GM23248 (cell line): Measurements from ENCODE around the gene TXNRD1. TPM values are rescaled to one million over a fixed set of nuclear protein-coding genes. Genes with fewer than 3 reads are reported as not detected.

ENCODE experiments used
- DNase-seq: peaks from one replicate; pipeline ENCODE4 v3.0.0-alpha.2; 2015
- H2AFZ ChIP-seq: fragments of 200-600 bp; sonication (generic); 2 replicates; pipeline ENCODE4 v1.6.1; 2016; ENCODE audit warnings: antibody characterized with exemption
- H3F3A ChIP-seq: fragments of 200-600 bp; sonication (generic); 2 replicates; pipeline ENCODE4 v1.6.1; 2016; ENCODE audit warnings: mild to moderate bottlenecking, antibody characterized with exemption, mixed run types; ENCODE audit not compliant: insufficient read depth
- H3K27ac ChIP-seq: fragments of 200-600 bp; sonication (generic); 2 replicates; pipeline ENCODE4 v1.5.1; 2016; ENCODE audit warnings: mild to moderate bottlenecking
- H3K27me3 ChIP-seq: fragments of 200-600 bp; sonication (generic); replicated peaks from 2 replicates; pipeline ENCODE4 v1.6.1; 2016; ENCODE audit warnings: mild to moderate bottlenecking; ENCODE audit not compliant: insufficient read depth
- H3K36me3 ChIP-seq: fragments of 200-600 bp; sonication (generic); 2 replicates; pipeline ENCODE4 v1.6.1; 2016; ENCODE audit warnings: low read depth, mild to moderate bottlenecking
- H3K4me1 ChIP-seq: fragments of 200-600 bp; sonication (generic); 2 replicates; pipeline ENCODE4 v1.6.1; 2016; ENCODE audit warnings: mild to moderate bottlenecking; ENCODE audit not compliant: insufficient read depth
- H3K4me2 ChIP-seq: fragments of 200-600 bp; sonication (generic); one replicate; pipeline ENCODE4 v1.6.1; 2016; ENCODE audit warnings: mild to moderate bottlenecking; ENCODE audit not compliant: unreplicated experiment
- H3K4me3 ChIP-seq: fragments of 200-600 bp; sonication (generic); 2 replicates; pipeline ENCODE4 v1.5.1; 2016; ENCODE audit warnings: mild to moderate bottlenecking
- H3K79me2 ChIP-seq: fragments of 200-600 bp; sonication (generic); 2 replicates; pipeline ENCODE4 v1.6.1; 2016; ENCODE audit warnings: mild to moderate bottlenecking; ENCODE audit not compliant: insufficient read depth
- H3K9ac ChIP-seq: fragments of 200-600 bp; sonication (generic); 2 replicates; pipeline ENCODE4 v1.6.1; 2016; ENCODE audit warnings: mild to moderate bottlenecking
- H3K9me2 ChIP-seq: fragments of 200-600 bp; sonication (generic); 2 replicates; pipeline ENCODE4 v1.6.1; 2016; ENCODE audit warnings: mixed run types, mild to moderate bottlenecking, moderate library complexity; ENCODE audit not compliant: insufficient read depth
- H3K9me3 ChIP-seq: fragments of 200-600 bp; sonication (generic); one replicate; pipeline ENCODE4 v1.6.1; 2017; ENCODE audit warnings: low read depth
- H4K20me1 ChIP-seq: fragments of 200-600 bp; sonication (generic); 2 replicates; pipeline ENCODE4 v1.6.0; 2016; ENCODE audit not compliant: insufficient read depth
- EZH2 ChIP-seq: fragments of 200-600 bp; sonication (generic); IDR thresholded peaks from 2 replicates; pipeline ENCODE4 v1.6.1; 2018; ENCODE audit warnings: antibody characterized with exemption, mild to moderate bottlenecking; ENCODE audit not compliant: insufficient read depth, poor library complexity, severe bottlenecking
- EZH2phosphoT487 ChIP-seq: fragments of 200-600 bp; sonication (generic); IDR thresholded peaks from 2 replicates; pipeline ENCODE4 v1.6.1; 2018; ENCODE audit warnings: antibody characterized with exemption, moderate library complexity, mild to moderate bottlenecking, low read depth; ENCODE audit not compliant: insufficient read depth
- WGBS, 2 experiments: methylation state at CpG; one replicate each; pipeline ENCODE4 v1.1.6; 2015 to 2017; ENCODE audit warnings: low lambda C conversion rate in 2 of 2, low coverage in 1 of 2; ENCODE audit errors: missing lambda C conversion rate in 2 of 2; 5-methylcytosine and 5-hydroxymethylcytosine counted together
- in situ Hi-C: fragments of 300-500 bp; cut with MboI; formaldehyde crosslinking; loops from 2 replicates; pipeline ENCODE4 v1.15.0; 2020
- polyA plus RNA-seq: library from polyadenylated mRNA; unstranded; fragments of >200 nt; fragmentation: Nextera tagmentation; extraction: Ambion mirVana; gene quantifications from 2 replicates; pipeline ENCODE4 v1.2.1, GENCODE V29; 2016
- total RNA-seq: library from RNA; depleted of rRNA; stranded (reverse); fragments of >200 nt; shearing (Covaris generic); gene quantifications from 2 replicates; pipeline ENCODE4 v1.2.3, GENCODE V29; 2014

Gene TXNRD1
- total and polyA plus RNA-seq, 2 experiments from 2014 or later, result 255 to 477 TPM

DNA sequence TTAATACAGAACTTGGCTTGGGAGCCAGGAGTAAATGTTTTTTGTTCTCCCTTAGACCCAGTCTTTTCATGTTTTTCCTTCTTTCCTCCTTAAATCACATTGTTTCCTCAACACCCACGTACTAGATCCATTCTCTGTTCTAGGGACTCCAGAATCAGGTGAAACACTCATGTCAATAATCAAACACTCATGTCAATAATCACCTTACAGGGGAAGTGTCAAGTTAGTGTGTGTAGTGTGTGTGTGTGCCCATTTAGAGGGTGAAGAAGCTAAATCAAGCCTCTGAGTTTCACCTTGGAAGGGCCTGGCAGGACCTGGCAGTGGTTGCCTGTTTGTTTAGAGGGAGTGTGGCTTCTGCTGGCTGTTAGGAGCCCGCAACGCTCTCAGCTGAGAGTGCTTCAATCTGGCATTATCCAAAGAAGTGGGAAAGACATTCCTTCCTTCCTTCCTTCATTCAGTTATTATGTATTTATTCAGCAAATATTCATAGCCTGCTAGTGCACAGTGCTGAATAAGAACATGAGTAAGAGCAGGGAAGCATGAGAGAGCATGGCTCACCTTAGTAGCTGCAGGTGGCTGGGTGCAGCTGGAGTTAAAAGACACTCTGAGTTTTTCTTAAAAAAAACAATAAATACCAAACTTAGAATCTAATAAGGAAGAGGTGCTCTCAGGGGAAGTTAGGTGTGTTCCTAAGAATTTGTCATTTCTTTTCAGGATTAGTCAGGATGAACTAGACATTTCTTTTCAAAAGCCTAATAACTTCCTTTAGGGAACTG, 70.3 kb downstream of the TXNRD1 start:
- H3K4me1 ChIP-seq, result peaks cover 33% of the 10 kb centered on the region
- no peaks in the 10 kb centered on the region for H3K27me3 ChIP-seq
- no peak for DNase-seq
- TF ChIP-seq EZH2phosphoT487 (no peak), EZH2 (no peak)
- 48 to 50% methylated on average over 3 of the region's 3 CpGs for WGBS, 2 experiments
- peak overlapping the region; percentile 90 for H3K4me2 ChIP-seq
- H4K20me1 ChIP-seq, result no peaks in the 10 kb centered on the region; the same call in 1 of the 2 replicates
- H3K9me2 ChIP-seq, result no peaks in the 10 kb centered on the region
- H3K4me3 ChIP-seq, result peak overlapping the region; percentile 96
- peak overlapping the region; percentile 99 for H3K27ac ChIP-seq
- in situ Hi-C loops, result no loop called here
- H3K9me3 ChIP-seq, result no peaks in the 10 kb centered on the region
- peaks cover 51% of the 10 kb centered on the region for H3F3A ChIP-seq
- no peak overlapping the region for H2AFZ ChIP-seq
- H3K36me3 ChIP-seq, result peaks cover 5% of the 10 kb centered on the region
- H3K9ac ChIP-seq, result peak overlapping the region; percentile 99
- H3K79me2 ChIP-seq, result peaks cover 40% of the 10 kb centered on the region

DNA sequence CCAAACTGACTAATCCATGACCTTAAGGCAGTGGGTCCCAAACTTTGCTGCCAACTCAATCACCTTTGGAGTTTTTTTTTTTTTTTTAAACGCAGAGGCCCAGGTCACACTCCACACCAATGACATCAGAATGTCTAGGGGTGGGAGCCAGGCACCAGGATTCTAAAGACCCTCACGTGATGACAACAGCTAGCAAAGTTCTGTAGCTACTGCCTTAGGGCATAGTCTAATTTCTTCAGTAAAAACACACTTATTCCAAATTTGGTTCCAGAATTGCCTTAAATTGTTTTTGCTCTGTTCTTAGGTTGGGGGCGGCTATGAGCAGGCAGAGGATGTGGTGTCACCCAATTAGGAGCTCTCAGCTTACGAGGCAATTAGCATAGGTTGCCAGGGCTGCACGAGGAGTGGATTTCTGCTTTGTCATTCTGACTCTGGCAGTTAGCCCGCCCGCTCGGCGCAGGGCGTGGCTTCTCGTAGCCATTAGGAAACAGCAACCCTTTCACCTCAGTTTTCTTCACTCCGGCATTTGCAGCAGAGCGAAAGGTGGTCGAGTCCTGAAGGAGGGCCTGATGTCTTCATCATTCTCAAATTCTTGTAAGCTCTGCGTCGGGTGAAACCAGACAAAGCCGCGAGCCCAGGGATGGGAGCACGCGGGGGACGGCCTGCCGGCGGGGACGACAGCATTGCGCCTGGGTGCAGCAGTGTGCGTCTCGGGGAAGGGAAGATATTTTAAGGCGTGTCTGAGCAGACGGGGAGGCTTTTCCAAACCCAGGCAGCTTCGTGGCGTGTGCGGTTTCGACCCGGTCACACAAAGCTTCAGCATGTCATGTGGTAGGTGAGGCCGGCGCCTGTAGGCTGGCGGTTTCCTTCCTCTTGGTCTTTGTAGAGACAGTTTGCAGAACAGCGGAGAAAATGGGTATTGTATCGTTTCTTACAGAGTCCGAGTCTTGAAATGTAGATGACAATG, 71.2 kb downstream of the TXNRD1 start:
- WGBS, 2 experiments, result 1% methylated on average over 39 to 40 of the region's 40 CpGs
- DNase-seq, result peak; percentile 97
- in situ Hi-C loops, result no loop called here

DNA sequence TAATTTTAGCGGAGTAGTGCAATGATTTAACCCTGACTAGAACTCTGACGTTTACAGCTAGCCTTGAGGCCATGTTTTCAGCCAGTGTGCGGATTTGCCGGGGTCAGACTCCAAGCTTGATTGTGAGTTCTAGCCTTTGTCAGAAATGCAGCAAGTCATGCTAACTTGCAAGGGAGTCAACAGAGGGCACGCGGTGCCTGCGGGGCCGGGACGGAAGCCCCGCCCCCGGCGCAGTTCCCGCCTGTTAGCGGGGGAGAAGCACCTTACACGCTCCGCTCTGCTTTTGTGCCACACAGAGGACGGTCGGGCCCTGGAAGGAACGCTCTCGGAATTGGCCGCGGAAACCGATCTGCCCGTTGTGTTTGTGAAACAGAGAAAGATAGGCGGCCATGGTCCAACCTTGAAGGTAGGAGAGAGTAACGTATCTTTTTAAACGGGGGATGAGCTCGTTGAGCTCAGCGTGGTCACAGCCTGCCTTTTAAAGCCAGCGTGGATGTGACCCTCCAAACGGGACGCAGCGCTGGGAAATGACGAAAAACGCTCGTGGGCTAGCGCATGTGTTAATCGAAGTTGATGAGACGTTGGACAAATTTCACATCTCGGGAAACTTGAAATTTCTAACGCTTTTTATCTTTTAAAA, 73.2 kb downstream of the TXNRD1 start:
- Histone ChIP-seq H3K9me2 (no peaks in the 10 kb centered on the region), H3K4me2 (peak overlapping the region; percentile 90), H3K79me2 (peaks cover 69% of the 10 kb centered on the region), H4K20me1 (peaks cover 7% of the 10 kb centered on the region; the same call in 1 of the 2 replicates), H3K9me3 (no peaks in the 10 kb centered on the region), H3K27ac (peak overlapping the region; percentile 99), H3F3A (peaks cover 47% of the 10 kb centered on the region), H3K4me1 (peaks cover 36% of the 10 kb centered on the region), H3K9ac (peak overlapping the region; percentile 99), H3K27me3 (no peaks in the 10 kb centered on the region), H2AFZ (no peak overlapping the region), H3K4me3 (peak overlapping the region; percentile 96), H3K36me3 (peaks cover 26% of the 10 kb centered on the region)
- peak; percentile 88 for DNase-seq
- in situ Hi-C loops, result no loop called here
- TF ChIP-seq EZH2phosphoT487 (no peak), EZH2 (no peak)
- WGBS, 2 experiments, result 1 to 2% methylated on average over 41 of the region's 41 CpGs

More for the DNA sequence above, 71.2 kb downstream of the TXNRD1 start:
- peaks cover 42% of the 10 kb centered on the region for H3F3A ChIP-seq
- H3K4me3 ChIP-seq, result peak overlapping the region; percentile 96
- H3K4me1 ChIP-seq, result peaks cover 27% of the 10 kb centered on the region
- peaks cover 49% of the 10 kb centered on the region for H3K79me2 ChIP-seq
- H3K9ac ChIP-seq, result peak overlapping the region; percentile 99
- no peaks in the 10 kb centered on the region; the same call in 1 of the 2 replicates for H4K20me1 ChIP-seq
- H3K9me3 ChIP-seq, result no peaks in the 10 kb centered on the region
- TF ChIP-seq EZH2, result no peak
- no peak for TF ChIP-seq EZH2phosphoT487
- no peaks in the 10 kb centered on the region for H3K27me3 ChIP-seq
- peak overlapping the region; percentile 90 for H3K4me2 ChIP-seq
- peaks cover 12% of the 10 kb centered on the region for H3K36me3 ChIP-seq
- no peaks in the 10 kb centered on the region for H3K9me2 ChIP-seq
- peak overlapping the region; percentile 99 for H3K27ac ChIP-seq
- H2AFZ ChIP-seq, result peak overlapping the region; percentile 18; the same call in 1 of the 2 replicates

DNA sequence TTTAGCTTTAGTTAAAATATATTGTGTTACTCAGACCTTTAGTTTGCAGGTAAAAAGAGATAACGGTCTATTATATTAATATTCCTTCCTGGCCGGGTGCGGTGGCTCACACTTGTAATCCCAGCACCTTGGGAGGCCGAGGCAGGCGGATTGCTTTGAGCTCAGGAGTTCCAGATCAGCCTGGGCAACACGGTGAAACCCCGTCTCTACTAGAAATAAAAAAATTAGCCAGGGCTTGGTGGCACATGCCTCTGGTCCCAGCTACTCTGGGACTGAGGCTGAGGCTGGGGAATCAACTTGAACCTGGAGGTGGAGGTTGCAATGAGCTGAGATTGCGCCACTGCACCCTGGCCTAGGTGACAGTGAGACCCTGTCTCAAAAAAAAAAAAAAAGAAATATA, 74.7 kb downstream of the TXNRD1 start:
- DNase-seq, result no peak
- no peak for TF ChIP-seq EZH2phosphoT487
- TF ChIP-seq EZH2, result no peak
- H3K4me2 ChIP-seq, result peak overlapping the region; percentile 90
- WGBS, 2 experiments, result 94 to 96% methylated on average over 8 of the region's 8 CpGs
- no peaks in the 10 kb centered on the region for H3K27me3 ChIP-seq
- H3K79me2 ChIP-seq, result peaks cover 82% of the 10 kb centered on the region
- no peaks in the 10 kb centered on the region for H3K9me2 ChIP-seq
- no peaks in the 10 kb centered on the region for H3K9me3 ChIP-seq
- in situ Hi-C loops, result no loop called here
- H3K4me1 ChIP-seq, result peaks cover 32% of the 10 kb centered on the region
- peaks cover 12% of the 10 kb centered on the region; the same call in 1 of the 2 replicates for H4K20me1 ChIP-seq
- H3K9ac ChIP-seq, result peak overlapping the region; percentile 99
- H2AFZ ChIP-seq, result no peak overlapping the region
- H3K36me3 ChIP-seq, result peaks cover 35% of the 10 kb centered on the region
- peaks cover 51% of the 10 kb centered on the region for H3F3A ChIP-seq
- H3K27ac ChIP-seq, result no peak overlapping the region
- H3K4me3 ChIP-seq, result peak overlapping the region; percentile 96
